IMR-90 (cell line): ENCODE results near the gene CMSS1. TPM values are rescaled to one million over a fixed set of nuclear protein-coding genes. Genes with fewer than 3 reads are reported as not detected.

Source experiments
- ATAC-seq: fragments of 200-7000 bp; cut with Tn5 transposase; 2 replicates; pipeline ENCODE4 v1.9.1; 2020; ENCODE audit warnings: low read depth, mild to moderate bottlenecking, moderate library complexity
- BruUV-seq: library from RNA; stranded (reverse); fragments of 400-500 nt; replicated peaks from 2 replicates; lab custom pipeline; 2021; lab: Mats Ljungman, UMichigan
- CTCF ChIA-PET: fragments of 300-600 bp; formaldehyde crosslinking; extraction: SDS; loops from one replicate; lab custom pipeline; 2021; ENCODE audit warnings: antibody characterized with exemption; lab: Yijun Ruan, JAX
- POLR2A ChIA-PET: fragments of 300-600 bp; sonication (Branson Sonifier 250); formaldehyde crosslinking; loops from one replicate; lab custom pipeline; 2022; ENCODE audit warnings: antibody characterized with exemption; ENCODE audit not compliant: unreplicated experiment; lab: Charles Lee
- DNase-seq: peaks from one replicate; pipeline ENCODE4 v3.0.0; 2013
- H2AFZ ChIP-seq: replicated peaks from 2 replicates; pipeline ENCODE3; 2013; ENCODE audit warnings: low read length, mild to moderate bottlenecking; ENCODE audit not compliant: poor library complexity
- H2AK5ac ChIP-seq: 2 replicates; pipeline ENCODE4 v1.6.1; 2013; ENCODE audit warnings: low read depth, low read length, inconsistent platforms
- H2AK9ac ChIP-seq: replicated peaks from 2 replicates; pipeline ENCODE3; 2013; ENCODE audit warnings: mild to moderate bottlenecking, low read depth, low read length, moderate library complexity; ENCODE audit not compliant: poor library complexity
- H2BK120ac ChIP-seq: 2 replicates; pipeline ENCODE4 v1.6.1; 2013; ENCODE audit warnings: low read depth, low read length, inconsistent platforms
- H2BK15ac ChIP-seq: 3 replicates; pipeline ENCODE4 v1.6.1; 2013; ENCODE audit warnings: low read depth, low read length, inconsistent platforms
- H2BK20ac ChIP-seq: 2 replicates; pipeline ENCODE4 v1.6.1; 2013; ENCODE audit warnings: low read depth, mild to moderate bottlenecking, inconsistent platforms, low read length, moderate library complexity
- H2BK5ac ChIP-seq: 2 replicates; pipeline ENCODE4 v1.6.1; 2013; ENCODE audit warnings: mild to moderate bottlenecking, low read depth, low read length, inconsistent platforms; ENCODE audit not compliant: poor library complexity, severe bottlenecking
- H3K14ac ChIP-seq: replicated peaks from 2 replicates; pipeline ENCODE4 v1.6.1; 2013; ENCODE audit warnings: low read depth, low read length, inconsistent platforms
- H3K18ac ChIP-seq: 2 replicates; pipeline ENCODE4 v1.6.1; 2013; ENCODE audit warnings: low read depth, low read length, control low read depth
- H3K23ac ChIP-seq: 2 replicates; pipeline ENCODE4 v1.6.1; 2013; ENCODE audit warnings: low read depth, low read length, inconsistent platforms
- H3K27ac ChIP-seq: 2 replicates; pipeline ENCODE4 v1.5.1; 2013; ENCODE audit warnings: mild to moderate bottlenecking, control low read depth, low read length; ENCODE audit not compliant: insufficient read depth
- H3K27me3 ChIP-seq: 2 replicates; pipeline ENCODE4 v1.6.1; 2013; ENCODE audit warnings: low read length; ENCODE audit not compliant: control insufficient read depth, insufficient read depth
- H3K36me3 ChIP-seq: 2 replicates; pipeline ENCODE4 v1.6.1; 2013; ENCODE audit warnings: low read length, mixed read lengths; ENCODE audit not compliant: control insufficient read depth, insufficient read depth
- H3K4ac ChIP-seq: 2 replicates; pipeline ENCODE4 v1.6.1; 2013; ENCODE audit warnings: low read depth, low read length, inconsistent platforms
- H3K4me1 ChIP-seq: 2 replicates; pipeline ENCODE4 v1.6.1; 2013; ENCODE audit warnings: low read length, mixed read lengths; ENCODE audit not compliant: control insufficient read depth, insufficient read depth
- H3K4me2 ChIP-seq: 2 replicates; pipeline ENCODE4 v1.6.1; 2013; ENCODE audit warnings: low read depth, mild to moderate bottlenecking, control low read depth, low read length, moderate library complexity
- H3K4me3 ChIP-seq: 2 replicates; pipeline ENCODE4 v1.5.1; 2013; ENCODE audit warnings: low read depth, mild to moderate bottlenecking, control low read depth, low read length, moderate library complexity; ENCODE audit not compliant: insufficient read depth
- H3K56ac ChIP-seq: 2 replicates; pipeline ENCODE4 v1.6.1; 2013; ENCODE audit warnings: low read length, inconsistent platforms; ENCODE audit not compliant: insufficient read depth; ENCODE audit errors: extremely low read depth
- H3K79me1 ChIP-seq, 2 experiments: 2 replicates each; pipeline ENCODE4 v1.6.1; 2013; ENCODE audit warnings: low read length in 2 of 2, inconsistent platforms in 1 of 2, low read depth in 1 of 2
- H3K9ac ChIP-seq: 2 replicates; pipeline ENCODE4 v1.6.1; 2013; ENCODE audit warnings: low read depth, low read length, control low read depth
- H3K9me1 ChIP-seq: 2 replicates; pipeline ENCODE4 v1.6.1; 2013; ENCODE audit warnings: low read length, inconsistent platforms; ENCODE audit not compliant: insufficient read depth
- H3K9me3 ChIP-seq: 2 replicates; pipeline ENCODE4 v1.6.1; 2013; ENCODE audit warnings: low read length; ENCODE audit not compliant: control insufficient read depth, insufficient read depth
- H4K20me1 ChIP-seq: 2 replicates; pipeline ENCODE4 v1.6.1; 2013; ENCODE audit warnings: low read length, inconsistent platforms; ENCODE audit not compliant: insufficient read depth
- H4K5ac ChIP-seq: 2 replicates; pipeline ENCODE4 v1.6.1; 2013; ENCODE audit warnings: mild to moderate bottlenecking, low read depth, low read length, control low read depth
- H4K8ac ChIP-seq, 2 experiments: 2 replicates each; pipeline ENCODE4 v1.6.1; 2013; ENCODE audit warnings: low read depth in 2 of 2, low read length in 2 of 2, control low read depth in 1 of 2, inconsistent platforms in 1 of 2
- H4K91ac ChIP-seq: 2 replicates; pipeline ENCODE4 v1.6.1; 2013; ENCODE audit warnings: low read depth, low read length, inconsistent platforms; ENCODE audit not compliant: insufficient read depth
- BHLHE40 ChIP-seq: fragments of 150-350 bp; IDR thresholded peaks from 2 replicates; pipeline ENCODE4 v1.6.1; 2016; ENCODE audit warnings: mild to moderate bottlenecking, low read depth, low read length
- MXI1 ChIP-seq: IDR thresholded peaks from 2 replicates; pipeline ENCODE4 v1.6.1; 2012; ENCODE audit warnings: low read depth, mild to moderate bottlenecking, low read length, moderate library complexity, borderline replicate concordance
- POLR2A ChIP-seq: IDR thresholded peaks from 2 replicates; pipeline ENCODE4 v1.6.1; 2012; ENCODE audit warnings: mild to moderate bottlenecking, low read depth, low read length
- RAD21 ChIP-seq: IDR thresholded peaks from 2 replicates; pipeline ENCODE4 v1.6.1; 2012; ENCODE audit warnings: low read length, improper control_type of control experiment
- SMC3 ChIP-seq: fragments of 150-350 bp; IDR thresholded peaks from 2 replicates; pipeline ENCODE4 v1.6.1; 2016; ENCODE audit warnings: low read depth, mild to moderate bottlenecking, antibody characterized with exemption, low read length, moderate library complexity
- WGBS, 2 experiments: methylation state at CpG; one replicate each; pipeline versions ENCODE4 v1.1.5 to v1.1.7; 2013; ENCODE audit warnings: missing lambda C conversion rate in 2 of 2; ENCODE audit not compliant: insufficient read length in 1 of 2; ENCODE audit errors: extremely low coverage in 2 of 2; 5-methylcytosine and 5-hydroxymethylcytosine counted together
- dilution Hi-C: fragments of 300-500 bp; cut with HindIII; formaldehyde crosslinking; loops from one replicate; pipeline ENCODE4 v1.14.3; 2018; ENCODE audit warnings: low sequenced_read_pairs; ENCODE audit not compliant: unreplicated experiment
- in situ Hi-C: fragments of 300-500 bp; cut with MboI; formaldehyde crosslinking; loops from 3 replicates; pipeline ENCODE4 v1.14.3; 2019; ENCODE audit warnings: low sequenced_read_pairs, inconsistent platforms, mixed read lengths
- intact Hi-C: fragments of 100-400 bp; cut with micrococcal nuclease; formaldehyde crosslinking; loops from 2 replicates; pipeline ENCODE4 v1.10.0; 2022
- polyA plus RNA-seq, 3 experiments: library from polyadenylated mRNA; depleted of rRNA; stranded (reverse); fragments of >200 nt; gene quantifications; 2 replicates each; pipeline ENCODE4 v1.2.3, GENCODE V29; 2012; ENCODE audit warnings: low replicate concordance in 1 of 3
- total RNA-seq: library from RNA; depleted of rRNA; stranded (reverse); fragments of >200 nt; gene quantifications from 2 replicates; pipeline ENCODE4 v1.2.3, GENCODE V29; 2012
- TF ChIP-seq, protein P1 (sequence below): fragments of 150-350 bp; IDR thresholded peaks from 2 replicates; pipeline ENCODE4 v1.6.1; 2016; ENCODE audit warnings: low read depth, mild to moderate bottlenecking, low read length, moderate library complexity, borderline replicate concordance

Gene CMSS1
- total and polyA plus RNA-seq, 2 of the 4 experiments (the other 2 are of a cell fraction): 12.5 to 13.6 TPM

DNA sequence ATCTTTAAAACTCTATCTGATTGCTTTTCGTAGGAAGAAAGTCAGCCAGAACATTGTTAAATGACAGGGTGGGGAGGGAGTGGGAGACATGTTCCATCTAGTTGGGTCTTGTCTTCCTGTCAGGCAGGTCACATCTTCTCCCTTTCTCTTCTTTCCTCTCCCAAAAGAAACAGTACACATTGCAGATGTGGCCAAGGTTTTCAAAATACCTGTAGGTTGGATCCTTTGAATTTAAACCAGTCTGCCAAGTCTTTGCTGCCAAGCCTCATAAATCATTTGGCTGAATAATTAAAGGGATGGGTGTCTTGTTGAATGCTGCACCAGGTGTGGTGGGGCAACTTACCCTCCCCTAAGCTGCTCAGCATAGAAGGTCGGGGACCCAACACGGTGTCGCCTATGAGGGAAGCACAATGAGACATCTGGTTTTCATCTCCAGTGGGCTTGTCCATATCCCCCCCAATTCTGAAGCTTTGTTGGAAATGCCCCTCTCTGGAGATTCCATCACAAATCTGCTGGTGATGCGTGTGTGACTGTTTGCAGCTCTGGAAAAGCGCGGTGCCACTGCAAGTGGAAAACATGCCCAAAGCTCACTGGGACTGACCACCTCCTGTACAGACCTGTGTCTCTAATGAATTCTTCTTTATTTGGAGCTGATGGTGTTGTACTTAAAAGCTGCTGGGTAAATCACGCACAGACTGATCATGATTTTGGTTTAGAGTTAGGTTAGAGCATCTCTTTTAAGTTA, 184.0 kb downstream of the CMSS1 start:
- peak overlapping the region; percentile 68 for H2BK120ac ChIP-seq
- no peaks in the 10 kb centered on the region for H3K27me3 ChIP-seq
- intact Hi-C loops: no loop called here
- H4K5ac ChIP-seq: 0 out of 2 replicates have a peak overlapping the region, but pooled peaks have one; percentile 7
- H3K79me1 ChIP-seq: peaks cover 7 to 10% of the 10 kb centered on the region in 2 experiments; a peak in 3 of 4 replicates
- H2AFZ ChIP-seq: no peak overlapping the region
- H2BK15ac ChIP-seq: peak overlapping the region; percentile 3; the same call in 1 of the 3 replicates
- H3K14ac ChIP-seq: no peak overlapping the region; the same call in 1 of the 2 replicates
- 100% methylated on average over 1 of the region's 8 CpGs; no CpG with 5 or more reads in 1 of the 2 experiments for WGBS, 2 experiments
- H2BK20ac ChIP-seq: peak overlapping the region; percentile 62
- ChIA-PET CTCF (interaction anchor here (0.6 kb wide), 1 partner anchor 14 kb away, joined by 3 read pairs; no protein-coding TSS in a partner anchor), POLR2A (no interaction called here)
- H3K4me3 ChIP-seq: no peak overlapping the region
- no peaks in the 10 kb centered on the region for H3K9me3 ChIP-seq
- H3K4me2 ChIP-seq: no peak overlapping the region
- dilution Hi-C loops: no loop called here
- peak overlapping the region; percentile 66 for H2AK5ac ChIP-seq
- H4K8ac ChIP-seq: peak overlapping the region in 1 of 2 experiments; percentile 20; a peak in 1 of 4 replicates
- no peak for DNase-seq
- no peak overlapping the region for H3K9ac ChIP-seq
- no peak overlapping the region for H3K56ac ChIP-seq
- peak overlapping the region; percentile 65 for H4K91ac ChIP-seq
- peaks cover 13% of the 10 kb centered on the region; the same call in 1 of the 2 replicates for H3K9me1 ChIP-seq
- no peak overlapping the region for H2AK9ac ChIP-seq
- in situ Hi-C loops: no loop called here
- peaks cover 11% of the 10 kb centered on the region for H3K4me1 ChIP-seq
- peak overlapping the region; percentile 60 for H3K18ac ChIP-seq
- no peak for ATAC-seq
- H3K4ac ChIP-seq: peak overlapping the region; percentile 28
- no peaks in the 10 kb centered on the region for H3K36me3 ChIP-seq
- no TSS peak for BruUV-seq
- H4K20me1 ChIP-seq: no peaks in the 10 kb centered on the region
- peak overlapping the region; percentile 9 for H2BK5ac ChIP-seq
- no peak overlapping the region for H3K27ac ChIP-seq
- peak overlapping the region; percentile 41; the same call in 1 of the 2 replicates for H3K23ac ChIP-seq
- TF ChIP-seq RAD21 (no peak), SMC3 (no peak), BHLHE40 (no peak), POLR2A (no peak), MXI1 (no peak)
- TF ChIP-seq, protein P1, sequence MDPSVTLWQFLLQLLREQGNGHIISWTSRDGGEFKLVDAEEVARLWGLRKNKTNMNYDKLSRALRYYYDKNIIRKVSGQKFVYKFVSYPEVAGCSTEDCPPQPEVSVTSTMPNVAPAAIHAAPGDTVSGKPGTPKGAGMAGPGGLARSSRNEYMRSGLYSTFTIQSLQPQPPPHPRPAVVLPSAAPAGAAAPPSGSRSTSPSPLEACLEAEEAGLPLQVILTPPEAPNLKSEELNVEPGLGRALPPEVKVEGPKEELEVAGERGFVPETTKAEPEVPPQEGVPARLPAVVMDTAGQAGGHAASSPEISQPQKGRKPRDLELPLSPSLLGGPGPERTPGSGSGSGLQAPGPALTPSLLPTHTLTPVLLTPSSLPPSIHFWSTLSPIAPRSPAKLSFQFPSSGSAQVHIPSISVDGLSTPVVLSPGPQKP: no peak
